Dermis microvascular lymphatic vessel endothelial cell (primary cell): ENCODE measurements around the gene SLC12A8. TPM values are rescaled to one million over a fixed set of nuclear protein-coding genes. Genes with fewer than 3 reads are reported as not detected.
A peak's percentile ranks its signal among the peaks of the same experiment; 100 is the strongest.

Experiments used
- DNase-seq, 2 donors: peaks; one replicate each; pipeline versions ENCODE4 v3.0.0 to v3.0.0-alpha.2; 2010; ENCODE audit warnings: low read depth in 2 of 2
- total RNA-seq: library from RNA; depleted of rRNA; stranded (reverse); fragments of >200 nt; gene quantifications from 2 replicates; pipeline ENCODE4 v1.2.1, GENCODE V29; 2014

Gene SLC12A8
- total RNA-seq, 1 donor from 2014 or later, result 0.13 TPM

GRCh38 chr3:125079675-125080045, 132.9 kb downstream of the SLC12A8 start:
- no peak for DNase-seq

GRCh38 chr3:125078951-125079674, 133.4 kb downstream of the SLC12A8 start:
- DNase-seq, result peak in 1 of 2 donors; percentile 18

GRCh38 chr3:125077864-125078263, 134.7 kb downstream of the SLC12A8 start:
- DNase-seq, result no peak

GRCh38 chr3:125076464-125076863, 136.1 kb downstream of the SLC12A8 start:
- DNase-seq, result no peak

- DNase-seq, result no peak
These were observed 136.8 kb downstream of the SLC12A8 start for GRCh38 chr3:125075738-125076137.

GRCh38 chr3:125073390-125073905, 139.1 kb downstream of the SLC12A8 start:
- no peak for DNase-seq

- no peak for DNase-seq
These were observed 139.7 kb downstream of the SLC12A8 start for GRCh38 chr3:125072749-125073389.

- peak in 1 of 2 donors; percentile 25 for DNase-seq
These were observed 140.2 kb downstream of the SLC12A8 start for GRCh38 chr3:125072301-125072700.

- no peak for DNase-seq
These were observed 142.4 kb downstream of the SLC12A8 start for GRCh38 chr3:125069968-125070745.

- DNase-seq, result no peak
These were observed 143.1 kb downstream of the SLC12A8 start for GRCh38 chr3:125069452-125069851.

GRCh38 chr3:125068265-125068664, 144.3 kb downstream of the SLC12A8 start:
- no peak for DNase-seq

- no peak for DNase-seq
These were observed 145.3 kb downstream of the SLC12A8 start for GRCh38 chr3:125067225-125067624.

GRCh38 chr3:125062904-125063618, 149.5 kb downstream of the SLC12A8 start:
- peak in 1 of 2 donors; percentile 66 for DNase-seq

GRCh38 chr3:125061646-125062045, 150.9 kb downstream of the SLC12A8 start:
- DNase-seq, result no peak

GRCh38 chr3:125061170-125061569, 151.4 kb downstream of the SLC12A8 start:
- DNase-seq, result no peak

- DNase-seq, result no peak
These were observed 152.9 kb downstream of the SLC12A8 start for GRCh38 chr3:125059488-125060245.

- DNase-seq, result no peak
These were observed 153.6 kb downstream of the SLC12A8 start for GRCh38 chr3:125058959-125059358.

- DNase-seq, result no peak
These were observed 154.0 kb downstream of the SLC12A8 start for GRCh38 chr3:125058529-125058928.

- peak in 1 of 2 donors; percentile 83 for DNase-seq
These were observed 155.2 kb downstream of the SLC12A8 start for GRCh38 chr3:125057186-125057850.
